C4-2B (cell line): ENCODE data around the gene CDC45.

Source experiments
- ZFX ChIP-seq: fragments of 450-650 bp; IDR thresholded peaks from 2 replicates; pipeline ENCODE4 v1.6.1; 2017
- TF ChIP-seq, protein P1 (sequence below): fragments of 450-650 bp; conservative IDR thresholded peaks from 2 replicates; pipeline ENCODE4 v1.5.1; 2017; ENCODE audit warnings: mild to moderate bottlenecking

DNA sequence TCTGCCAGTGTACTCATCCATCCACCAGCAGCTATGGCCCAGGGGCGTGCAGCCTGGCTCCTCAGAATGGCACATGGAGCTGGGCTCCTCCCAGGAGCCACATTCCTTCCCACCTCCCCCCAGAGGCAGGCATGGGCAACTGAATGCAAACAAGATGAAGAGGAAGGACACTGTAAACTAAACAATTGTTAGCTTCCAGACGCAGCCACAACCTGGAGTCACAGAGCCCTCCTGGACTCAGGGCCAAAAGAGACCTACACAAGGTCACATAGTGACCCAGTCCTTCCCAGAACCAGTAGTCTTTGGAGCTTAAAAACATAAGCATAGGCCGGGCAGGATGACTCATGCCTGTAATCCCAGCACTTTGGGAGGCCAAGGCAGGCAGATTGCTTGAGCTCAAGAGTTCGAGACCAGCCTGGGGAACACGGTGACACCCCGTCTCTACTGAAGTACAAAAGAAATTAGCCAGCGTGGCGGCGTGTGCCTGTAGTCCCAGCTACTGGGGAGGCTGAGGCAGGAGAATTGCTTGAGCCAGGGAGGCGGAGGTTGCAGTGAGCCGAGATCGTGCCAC, 75.2 kb downstream of the CDC45 start:
- TF ChIP-seq, protein P1, sequence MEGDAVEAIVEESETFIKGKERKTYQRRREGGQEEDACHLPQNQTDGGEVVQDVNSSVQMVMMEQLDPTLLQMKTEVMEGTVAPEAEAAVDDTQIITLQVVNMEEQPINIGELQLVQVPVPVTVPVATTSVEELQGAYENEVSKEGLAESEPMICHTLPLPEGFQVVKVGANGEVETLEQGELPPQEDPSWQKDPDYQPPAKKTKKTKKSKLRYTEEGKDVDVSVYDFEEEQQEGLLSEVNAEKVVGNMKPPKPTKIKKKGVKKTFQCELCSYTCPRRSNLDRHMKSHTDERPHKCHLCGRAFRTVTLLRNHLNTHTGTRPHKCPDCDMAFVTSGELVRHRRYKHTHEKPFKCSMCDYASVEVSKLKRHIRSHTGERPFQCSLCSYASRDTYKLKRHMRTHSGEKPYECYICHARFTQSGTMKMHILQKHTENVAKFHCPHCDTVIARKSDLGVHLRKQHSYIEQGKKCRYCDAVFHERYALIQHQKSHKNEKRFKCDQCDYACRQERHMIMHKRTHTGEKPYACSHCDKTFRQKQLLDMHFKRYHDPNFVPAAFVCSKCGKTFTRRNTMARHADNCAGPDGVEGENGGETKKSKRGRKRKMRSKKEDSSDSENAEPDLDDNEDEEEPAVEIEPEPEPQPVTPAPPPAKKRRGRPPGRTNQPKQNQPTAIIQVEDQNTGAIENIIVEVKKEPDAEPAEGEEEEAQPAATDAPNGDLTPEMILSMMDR, result no peak; the same call in 1 of the 2 replicates
- no peak for TF ChIP-seq ZFX
